HG03280 (cell line): ENCODE measurements around the gene PBX2.
"Not testable (repeated sequence)": the region's sequence is repeated elsewhere in the genome, so short reads cannot be mapped to it uniquely, and the experiment has no call there.

Experiments
- ATAC-seq: cut with Tn5 transposase; IDR thresholded peaks from one replicate; pipeline ENCODE4 v1.9.1; 2021; ENCODE audit warnings: mild to moderate bottlenecking, moderate library complexity; ENCODE audit not compliant: unreplicated experiment

PBX2 gene

DNA sequence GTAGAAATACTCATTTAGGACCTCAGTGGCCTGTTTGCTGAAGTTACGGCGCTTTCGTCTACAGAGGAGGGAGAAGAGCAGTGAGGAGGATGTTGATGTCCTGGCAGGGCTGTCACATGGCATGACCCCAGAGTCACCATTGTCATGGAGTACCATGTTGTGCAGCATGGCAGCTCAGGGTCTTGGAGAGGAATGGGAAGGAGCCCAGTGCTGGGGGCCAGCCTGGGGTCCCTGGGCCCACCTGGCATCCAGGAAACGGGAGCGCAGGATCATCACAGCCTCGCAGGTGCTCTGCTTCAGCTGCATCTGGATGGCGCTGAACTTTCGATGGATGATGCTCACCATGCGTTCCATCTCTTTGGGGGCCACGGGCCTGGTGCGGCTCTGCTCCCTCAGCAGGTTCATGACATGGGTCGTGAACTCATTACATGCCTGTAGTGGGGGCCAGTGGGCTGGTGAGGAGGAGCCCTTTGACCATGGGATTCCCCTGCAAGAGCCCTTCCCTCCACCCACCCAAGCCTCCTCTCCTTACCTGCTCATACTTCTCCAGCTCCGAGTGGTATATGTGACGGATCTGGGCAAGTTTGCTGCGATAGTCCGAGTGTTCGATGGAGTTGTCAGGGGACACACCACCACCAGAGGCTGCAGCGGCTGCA lies 2.1 kb downstream of the PBX2 start:
- ATAC-seq, result not testable (repeated sequence)

DNA sequence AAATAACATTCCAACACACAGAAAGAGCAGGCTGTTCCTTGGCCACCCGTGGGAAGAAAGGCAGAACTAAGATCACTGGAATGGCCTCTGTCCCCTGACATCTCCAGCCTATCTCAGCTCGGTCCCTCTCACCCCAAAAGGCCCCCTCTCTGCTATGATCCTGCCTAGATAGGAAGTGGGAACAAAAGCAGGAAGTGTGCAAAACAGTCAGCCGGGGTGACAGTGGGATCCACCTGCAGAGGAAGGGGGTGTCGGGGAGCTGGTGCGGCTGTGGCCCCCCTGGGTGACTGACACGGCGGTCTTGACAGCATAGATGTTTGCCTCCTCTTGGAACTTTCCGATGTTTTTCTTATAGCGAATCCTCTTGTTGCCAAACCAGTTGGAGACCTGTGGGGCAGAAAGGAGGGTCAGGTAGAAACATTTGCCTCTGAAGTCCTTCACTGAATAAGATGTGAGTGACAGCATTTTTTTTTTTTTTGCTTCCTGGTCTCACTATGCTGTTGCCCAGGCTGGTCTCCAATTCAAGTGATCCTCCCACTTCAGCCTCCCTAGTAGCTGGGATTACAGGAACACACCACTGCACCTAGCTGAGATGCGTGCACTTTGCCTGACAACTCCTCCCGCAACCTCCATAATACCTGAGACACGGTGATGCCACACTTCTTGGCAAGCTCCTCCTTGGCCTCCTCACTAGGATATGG lies 2.8 kb downstream of the PBX2 start:
- no peak for ATAC-seq

DNA sequence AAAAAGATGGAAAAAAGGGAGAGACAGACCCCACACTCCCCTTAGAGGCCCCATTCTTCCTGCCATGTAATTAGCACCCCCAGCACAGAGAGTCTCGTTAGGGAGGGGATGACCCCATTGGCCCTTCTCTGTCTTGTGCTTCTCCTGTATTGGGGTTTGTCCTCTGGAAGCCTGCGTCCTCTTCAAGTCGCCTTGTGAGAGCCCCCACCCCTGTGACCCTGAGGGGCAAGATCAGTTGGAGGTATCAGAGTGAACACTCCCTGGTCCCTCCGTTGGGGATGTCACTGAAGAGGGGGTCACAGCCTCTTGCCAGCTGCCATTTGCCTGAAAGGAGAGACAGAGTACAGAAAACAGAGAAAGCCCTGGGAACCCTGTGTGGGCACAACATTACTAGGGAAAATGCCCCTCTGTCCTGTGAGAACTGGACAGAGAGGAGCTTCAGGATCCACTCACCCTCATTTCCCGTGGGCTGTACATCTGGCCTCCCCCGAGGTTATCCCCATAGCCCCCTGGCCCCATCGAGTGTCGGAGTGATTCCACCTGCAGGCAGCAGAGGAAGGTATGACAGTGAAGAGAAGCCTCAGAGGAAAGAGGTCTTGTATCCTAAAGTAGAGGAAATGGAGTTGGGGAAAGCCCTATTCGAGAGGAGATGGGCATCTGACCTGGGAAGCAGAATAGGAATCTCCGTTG lies 3.7 kb downstream of the PBX2 start:
- not testable (repeated sequence) for ATAC-seq

DNA sequence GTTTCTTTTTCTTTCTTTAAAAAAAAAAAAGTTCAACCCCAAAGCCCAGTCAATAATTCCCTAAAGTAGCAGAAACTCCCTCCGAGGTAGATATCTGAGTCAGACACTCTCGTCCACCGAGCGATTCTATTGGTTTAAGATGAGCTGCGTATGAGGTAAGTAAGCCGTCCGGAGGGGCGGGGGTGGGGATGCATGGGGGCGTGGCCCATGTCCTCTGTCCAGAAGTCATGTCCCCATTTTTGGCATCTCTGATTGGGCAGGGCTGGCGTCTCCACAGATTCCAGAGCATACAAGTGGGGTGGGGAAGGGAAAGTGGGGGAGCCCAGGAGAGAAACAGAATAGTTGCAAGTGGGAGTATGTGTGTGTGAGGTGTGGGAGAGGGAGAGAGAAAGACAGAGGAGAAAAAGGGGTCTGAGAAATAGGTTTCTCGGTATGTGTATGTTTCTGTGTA lies 4.3 kb downstream of the PBX2 start:
- ATAC-seq, result not testable (repeated sequence)

DNA sequence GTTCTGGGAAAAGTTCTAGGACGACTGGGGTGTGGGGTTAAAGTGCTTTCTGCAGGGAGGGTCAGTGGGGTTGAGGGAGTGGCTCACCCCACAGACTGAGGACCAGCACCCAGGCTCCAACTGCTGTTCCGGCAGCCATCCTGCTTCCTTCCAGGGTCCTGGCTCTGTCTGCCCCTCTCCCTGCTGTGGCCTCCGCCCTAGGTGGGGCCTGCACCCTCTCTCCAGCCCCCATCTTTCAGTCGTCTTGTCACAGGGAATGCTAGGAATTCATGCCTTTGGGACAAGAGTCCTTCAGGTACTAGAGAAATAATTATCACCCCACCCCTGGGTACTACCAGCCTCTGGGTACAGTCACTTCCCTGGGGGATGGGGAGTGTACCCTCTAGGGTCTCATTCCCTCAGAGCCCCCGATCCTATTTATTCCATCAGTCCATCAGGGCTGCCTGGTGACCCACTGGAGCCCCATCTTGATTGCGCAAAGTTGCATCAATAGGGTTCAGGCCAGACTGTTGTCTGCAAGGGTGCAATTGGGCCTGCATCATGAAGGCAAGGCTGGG lies 5.8 kb downstream of the PBX2 start, which contains the start of gene AGER:
Gene AGER (minus strand): TSS at position 170 of the 557 bp plus-strand sequence. CDS start 31 bp downstream, at position 139.
- ATAC-seq, result no peak

DNA sequence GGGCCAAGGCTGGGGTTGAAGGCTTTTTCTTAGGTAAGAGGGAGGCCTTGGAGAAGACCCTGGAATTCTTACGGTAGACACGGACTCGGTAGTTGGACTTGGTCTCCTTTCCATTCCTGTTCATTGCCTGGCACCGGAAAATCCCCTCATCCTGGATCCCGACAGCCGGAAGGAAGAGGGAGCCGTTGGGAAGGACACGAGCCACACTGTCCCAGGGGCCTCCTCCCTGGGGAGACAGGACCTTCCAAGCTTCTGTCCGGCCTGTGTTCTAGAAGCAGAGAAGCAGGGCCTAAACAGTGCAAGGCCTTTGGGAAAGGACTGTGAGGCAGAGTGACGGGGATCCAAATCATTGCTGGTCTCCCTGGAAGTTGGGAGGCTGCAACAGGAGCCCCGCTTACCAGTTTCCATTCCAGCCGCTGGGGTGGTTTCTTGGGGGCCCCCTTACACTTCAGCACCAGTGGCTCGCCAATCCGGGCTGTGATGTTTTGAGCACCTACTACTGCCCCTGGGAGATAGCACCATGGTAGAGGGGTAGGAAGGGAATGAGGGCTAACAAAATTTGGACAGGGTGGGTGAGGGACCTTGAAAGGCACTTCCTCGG lies 6.4 kb downstream of the PBX2 start:
- ATAC-seq, result no peak

DNA sequence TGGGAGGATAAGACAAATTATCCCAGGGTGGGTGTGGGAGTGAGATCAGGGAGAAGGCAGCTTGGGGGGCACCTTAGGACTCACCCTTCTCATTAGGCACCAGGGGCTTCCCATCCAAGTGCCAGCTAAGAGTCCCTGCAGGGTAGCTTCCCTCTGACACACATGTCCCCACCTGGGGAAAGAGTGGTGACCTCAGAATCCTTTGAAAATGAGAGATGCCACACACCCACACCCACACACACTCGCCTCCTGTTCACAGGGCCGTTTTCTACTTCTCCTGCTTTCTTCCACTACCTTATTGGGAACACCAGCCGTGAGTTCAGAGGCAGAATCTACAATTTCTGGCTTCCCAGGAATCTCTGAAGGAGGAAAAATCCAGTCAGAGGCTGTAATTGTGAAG lies 7.0 kb downstream of the PBX2 start:
- ATAC-seq, result no peak

DNA sequence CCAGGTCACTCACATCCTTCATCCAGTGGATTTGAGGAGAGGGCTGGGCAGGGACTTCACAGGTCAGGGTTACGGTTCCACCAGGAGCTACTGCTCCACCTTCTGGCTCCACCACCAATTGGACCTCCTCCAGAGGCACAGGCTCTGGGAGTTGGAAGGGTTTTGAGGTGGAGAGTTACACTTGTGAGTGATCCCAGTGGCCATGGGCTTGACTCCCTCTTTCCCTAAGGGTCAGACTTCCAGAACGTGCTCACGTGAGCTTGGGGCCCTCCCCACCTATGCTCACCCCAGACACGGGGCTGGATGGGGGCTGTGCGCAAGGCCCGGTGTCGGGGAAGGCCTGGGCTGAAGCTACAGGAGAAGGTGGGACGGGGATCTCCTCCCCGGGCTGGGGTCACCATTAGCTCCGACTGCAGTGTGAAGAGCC lies 7.4 kb downstream of the PBX2 start:
- no peak for ATAC-seq

DNA sequence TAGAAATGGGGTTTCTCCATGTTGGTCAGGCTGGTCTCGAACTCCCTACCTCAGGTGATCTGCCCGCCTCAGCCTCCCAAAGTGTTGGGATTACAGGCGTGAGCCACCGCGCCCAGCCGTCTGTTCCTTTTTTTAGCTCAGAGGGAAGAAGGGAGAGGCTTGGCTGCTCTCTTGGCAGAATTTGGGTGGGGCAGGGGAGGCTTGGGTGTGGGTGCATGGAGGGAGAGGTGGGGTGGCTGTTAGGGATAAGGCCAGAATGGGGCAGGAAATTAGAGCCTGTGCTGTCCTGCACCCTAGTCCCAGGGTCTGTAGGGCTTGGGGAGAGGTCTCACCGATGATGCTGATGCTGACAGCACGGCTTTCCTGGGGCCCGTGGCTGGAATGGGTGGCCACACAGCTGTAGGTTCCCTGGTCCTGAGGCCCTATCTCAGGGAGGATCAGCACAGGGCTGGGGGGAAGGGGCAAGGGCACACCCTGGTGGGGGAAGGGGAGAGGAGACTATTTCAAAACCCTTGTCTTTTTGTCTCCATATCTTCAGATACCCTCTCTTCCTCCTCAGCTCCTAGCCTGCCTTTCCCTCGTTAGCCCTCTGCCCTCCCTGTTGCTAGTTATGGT lies 8.0 kb downstream of the PBX2 start:
- ATAC-seq, result no peak

DNA sequence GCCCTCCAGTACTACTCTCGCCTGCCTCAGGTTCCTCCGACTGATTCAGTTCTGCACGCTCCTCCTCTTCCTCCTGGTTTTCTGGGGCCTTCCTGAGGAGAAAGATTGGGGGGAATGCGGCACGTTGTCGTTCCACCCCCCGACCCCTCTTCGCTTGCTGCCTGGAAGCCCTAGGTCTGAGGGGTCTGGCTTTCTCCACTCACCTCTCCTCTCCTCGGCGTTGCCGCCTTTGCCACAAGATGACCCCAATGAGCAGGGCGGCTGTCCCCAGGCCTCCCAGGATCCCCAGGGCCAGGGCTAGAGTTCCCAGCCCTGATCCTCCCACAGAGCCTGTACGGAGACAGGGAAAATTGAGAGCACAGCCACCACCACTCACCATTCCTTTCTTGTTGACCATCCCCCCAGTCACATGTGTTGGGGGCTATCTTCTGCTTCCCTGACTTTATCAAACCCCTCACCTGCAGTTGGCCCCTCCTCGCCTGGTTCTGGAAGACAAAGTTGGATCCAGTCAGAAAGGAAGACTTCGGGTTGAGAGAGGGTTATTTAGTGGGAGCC lies 8.8 kb downstream of the PBX2 start:
- no peak for ATAC-seq

DNA sequence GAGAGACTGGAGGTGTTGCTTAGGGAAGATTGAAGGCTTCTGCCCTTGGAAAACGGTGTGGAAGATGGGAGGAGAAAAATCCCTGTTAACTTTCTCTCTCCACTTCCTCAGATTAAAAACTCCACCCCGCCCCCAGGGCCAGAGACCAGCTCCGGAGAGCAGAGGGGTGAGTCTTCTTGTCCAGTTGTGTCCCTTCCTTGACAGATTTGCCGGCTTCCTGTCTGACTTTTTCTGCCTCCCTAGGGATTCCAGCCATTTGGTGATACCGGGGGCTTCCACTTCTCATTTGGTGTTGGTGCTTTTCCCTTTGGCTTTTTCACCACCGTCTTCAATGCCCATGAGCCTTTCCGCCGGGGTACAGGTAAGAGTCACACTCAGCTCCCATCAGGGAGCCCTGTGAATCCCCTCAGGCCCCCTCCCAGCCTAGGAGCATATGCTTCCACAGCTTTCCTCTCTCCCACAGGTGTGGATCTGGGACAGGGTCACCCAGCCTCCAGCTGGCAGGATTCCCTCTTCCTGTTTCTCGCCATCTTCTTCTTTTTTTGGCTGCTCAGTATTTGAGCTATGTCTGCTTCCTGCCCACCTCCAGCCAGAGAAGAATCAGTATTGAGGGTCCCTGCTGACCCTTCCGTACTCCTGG lies 10.1 kb downstream of the PBX2 start:
- no peak for ATAC-seq

DNA sequence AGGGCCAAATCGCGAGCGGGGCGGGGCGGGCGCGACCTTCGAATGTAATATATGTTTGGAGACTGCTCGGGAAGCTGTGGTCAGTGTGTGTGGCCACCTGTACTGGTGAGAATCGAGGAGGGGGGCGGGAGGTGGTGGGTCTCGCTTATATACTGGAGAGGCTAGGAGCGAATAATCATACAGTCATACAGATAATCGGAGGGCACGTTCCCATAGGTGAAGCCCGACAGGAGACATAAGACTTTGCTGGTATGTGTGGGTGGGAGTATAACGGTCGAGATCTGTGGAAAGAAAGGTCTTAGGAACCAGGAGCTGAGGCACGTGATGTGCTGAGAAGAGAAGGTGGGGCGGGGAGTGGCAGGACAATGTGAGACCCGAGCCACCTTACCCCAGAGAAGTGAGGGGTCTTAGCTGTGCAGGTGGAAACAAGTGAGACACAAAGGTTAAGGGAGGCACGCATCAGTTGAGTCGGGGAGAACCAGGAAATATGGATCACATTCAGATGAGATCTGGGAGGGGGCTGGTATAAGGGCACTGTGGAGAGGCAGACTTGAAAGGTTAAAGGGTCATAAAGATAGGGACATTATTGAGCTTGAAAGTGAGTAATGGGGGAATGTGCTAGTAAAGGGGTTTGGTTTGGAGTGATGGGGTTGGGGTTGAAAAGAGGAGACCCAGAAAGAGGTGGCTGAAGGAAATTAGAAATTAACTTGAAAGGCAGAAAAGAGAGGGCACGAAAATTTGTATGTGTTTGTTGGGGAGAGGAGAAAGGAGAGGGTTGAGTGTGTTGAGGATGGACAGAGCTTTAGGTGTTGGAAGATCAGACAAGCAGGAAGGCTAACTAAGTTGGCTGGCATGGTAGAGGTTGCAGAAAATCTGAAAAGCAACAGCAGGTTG lies 11.2 kb downstream of the PBX2 start:
- ATAC-seq, result no peak

DNA sequence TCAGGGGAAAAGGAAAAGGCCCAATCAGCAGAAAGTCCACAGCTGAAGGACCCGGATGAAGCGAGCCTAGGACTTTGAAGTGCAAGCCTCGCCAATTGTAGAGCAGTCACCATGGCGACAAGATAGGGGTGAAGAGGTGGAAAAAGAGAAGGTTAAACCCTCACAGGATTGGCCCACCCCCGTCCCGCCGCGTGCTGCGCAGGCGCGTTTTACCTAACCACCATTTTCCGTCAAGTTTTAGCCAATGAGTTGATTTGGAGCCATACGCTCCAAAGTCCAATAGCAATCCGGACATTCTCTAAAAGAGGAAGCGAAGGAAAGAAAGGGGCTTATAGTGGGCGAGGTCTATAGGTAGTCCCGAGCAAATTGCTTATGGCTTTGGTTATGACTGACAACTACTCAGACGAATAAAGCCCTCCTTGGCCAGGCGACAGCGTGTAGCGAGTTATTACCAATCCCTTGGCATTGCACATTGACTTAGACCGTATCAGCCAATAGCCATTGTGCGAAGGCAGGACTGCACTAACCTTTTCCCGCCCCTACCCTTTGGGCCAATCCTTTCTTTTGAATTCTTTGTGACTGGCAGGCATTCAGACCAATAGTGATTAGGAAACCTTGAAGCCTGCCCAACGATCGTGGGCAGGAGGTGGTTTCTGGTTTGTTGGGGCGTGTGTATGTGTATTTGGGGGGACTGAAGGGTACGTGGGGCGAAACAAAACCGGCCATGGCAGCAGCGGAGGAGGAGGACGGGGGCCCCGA lies 12.0 kb downstream of the PBX2 start, which contains the start of gene RNF5:
Gene RNF5 (plus strand): TSS at position 618 of the 759 bp plus-strand sequence. CDS start 107 bp downstream, at position 725.
- peak; percentile 83 for ATAC-seq

DNA sequence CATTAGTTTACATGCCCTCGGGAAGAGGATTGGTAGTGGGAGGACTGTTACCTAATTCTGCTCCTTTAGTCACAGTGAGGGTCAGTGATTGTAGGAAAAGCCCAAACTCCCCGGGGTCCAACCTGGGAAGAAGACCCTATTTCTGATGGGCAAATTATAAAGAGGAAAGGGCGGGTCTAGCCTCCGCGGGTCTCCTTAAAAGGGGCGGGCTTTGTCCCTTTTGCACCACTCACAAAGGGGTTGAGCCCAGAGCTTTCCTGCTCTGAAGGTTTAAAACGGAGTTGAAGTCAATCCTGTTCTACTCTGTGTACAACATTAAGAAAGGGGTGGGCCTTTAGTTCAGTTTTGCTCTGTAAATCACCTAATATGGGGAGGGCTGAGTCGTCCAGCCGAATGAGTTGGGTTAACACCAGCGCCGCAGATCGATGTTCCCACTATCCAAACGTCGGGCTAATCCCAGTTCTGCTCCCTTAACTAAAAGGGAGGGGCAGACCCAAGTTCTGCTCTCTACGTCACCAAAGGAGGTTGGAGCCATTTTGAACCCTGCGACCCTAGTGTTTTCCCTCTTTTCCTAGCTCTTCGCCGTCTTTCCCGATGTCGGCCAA lies 12.7 kb downstream of the PBX2 start:
- ATAC-seq, result no peak

DNA sequence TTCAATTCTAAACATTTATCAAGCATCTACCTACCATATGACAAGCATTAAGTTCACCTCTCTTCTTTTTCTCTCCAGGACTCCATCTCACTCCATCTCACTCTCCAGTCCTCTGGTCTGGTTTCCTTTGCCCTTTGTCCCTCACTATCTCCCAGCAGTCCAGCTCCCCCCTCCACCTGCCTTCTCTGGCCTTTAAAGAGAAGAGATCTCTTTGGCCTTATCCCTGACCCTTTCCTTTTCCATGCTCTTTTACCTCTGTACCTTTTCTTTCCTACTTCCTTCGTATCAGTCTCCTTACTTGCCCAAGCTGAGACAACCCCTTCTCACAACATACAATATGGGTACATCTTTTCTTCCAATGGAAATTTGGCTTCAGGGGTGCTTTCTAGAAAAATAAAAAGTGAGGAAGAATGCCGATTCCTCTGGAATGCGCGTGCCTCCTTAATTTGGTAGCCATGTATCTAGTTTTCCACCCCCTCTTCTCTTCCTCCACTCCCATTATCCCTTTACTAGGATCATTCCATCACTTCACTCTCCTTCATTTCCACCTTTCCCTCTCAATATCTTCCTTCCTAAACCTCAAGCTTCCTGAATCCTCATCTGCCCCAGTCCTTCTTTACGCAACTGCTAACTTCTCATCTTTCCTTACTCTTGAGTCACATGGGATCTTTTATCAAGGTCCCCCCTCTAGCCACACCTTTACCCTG lies 13.4 kb downstream of the PBX2 start:
- no peak for ATAC-seq

DNA sequence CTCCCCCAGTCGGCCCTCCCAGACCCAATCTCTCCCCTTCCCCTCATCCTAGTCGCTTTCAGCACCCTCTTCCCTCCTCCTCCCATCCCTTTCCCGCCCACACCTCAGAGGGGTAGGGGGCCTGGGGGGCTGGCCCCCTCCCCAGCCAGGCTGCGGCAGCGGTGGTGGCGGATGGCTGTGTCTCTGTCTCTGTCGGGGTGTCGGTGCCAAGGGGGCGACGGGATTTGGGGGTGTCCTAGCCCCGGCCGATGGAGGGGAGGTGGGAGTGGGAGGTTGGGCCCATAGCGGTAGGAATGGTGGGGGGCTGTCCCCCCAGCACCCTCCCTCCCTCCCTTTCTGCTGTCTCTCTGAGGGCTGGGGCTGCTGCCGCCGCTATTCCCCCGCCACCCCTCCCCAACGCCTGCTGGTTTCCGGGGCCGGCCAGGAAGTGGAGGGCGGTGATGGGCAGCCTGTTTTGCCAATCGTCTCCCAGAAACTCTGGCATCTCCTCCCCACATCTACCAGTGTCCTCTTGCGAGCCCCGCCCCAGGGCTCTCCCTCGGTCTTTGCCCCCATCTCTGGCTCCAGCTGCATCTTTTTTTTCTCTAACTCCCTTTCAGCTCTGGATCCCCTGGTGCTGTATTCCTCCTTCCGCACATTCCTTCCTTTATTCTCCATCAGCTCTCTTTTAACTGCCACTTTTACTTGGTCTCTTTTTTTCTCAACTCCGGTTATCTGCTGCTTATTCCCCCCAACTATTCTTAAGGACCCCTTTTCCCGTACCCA lies 14.1 kb downstream of the PBX2 start, which contains the start of gene AGPAT1:
Gene AGPAT1 (minus strand): TSS at position 374 of the 765 bp plus-strand sequence. CDS start 4,588 bp downstream, outside the sequence.
- peak; percentile 42 for ATAC-seq
